ENCODE data around the gene CTNNA2. TPM values are rescaled to one million over a fixed set of nuclear protein-coding genes. Genes with fewer than 3 reads are reported as not detected.
A peak's percentile ranks its signal among the peaks of the same experiment; 100 is the strongest.

Gene CTNNA2
- 2.6 and 2.9 TPM in 2 replicates for total RNA-seq
- long read RNA-seq, partial matches to known transcripts: 1 of 3 reads
- long read RNA-seq, other reads (novel, unspliced or antisense): 2 of 3 reads

DNA sequence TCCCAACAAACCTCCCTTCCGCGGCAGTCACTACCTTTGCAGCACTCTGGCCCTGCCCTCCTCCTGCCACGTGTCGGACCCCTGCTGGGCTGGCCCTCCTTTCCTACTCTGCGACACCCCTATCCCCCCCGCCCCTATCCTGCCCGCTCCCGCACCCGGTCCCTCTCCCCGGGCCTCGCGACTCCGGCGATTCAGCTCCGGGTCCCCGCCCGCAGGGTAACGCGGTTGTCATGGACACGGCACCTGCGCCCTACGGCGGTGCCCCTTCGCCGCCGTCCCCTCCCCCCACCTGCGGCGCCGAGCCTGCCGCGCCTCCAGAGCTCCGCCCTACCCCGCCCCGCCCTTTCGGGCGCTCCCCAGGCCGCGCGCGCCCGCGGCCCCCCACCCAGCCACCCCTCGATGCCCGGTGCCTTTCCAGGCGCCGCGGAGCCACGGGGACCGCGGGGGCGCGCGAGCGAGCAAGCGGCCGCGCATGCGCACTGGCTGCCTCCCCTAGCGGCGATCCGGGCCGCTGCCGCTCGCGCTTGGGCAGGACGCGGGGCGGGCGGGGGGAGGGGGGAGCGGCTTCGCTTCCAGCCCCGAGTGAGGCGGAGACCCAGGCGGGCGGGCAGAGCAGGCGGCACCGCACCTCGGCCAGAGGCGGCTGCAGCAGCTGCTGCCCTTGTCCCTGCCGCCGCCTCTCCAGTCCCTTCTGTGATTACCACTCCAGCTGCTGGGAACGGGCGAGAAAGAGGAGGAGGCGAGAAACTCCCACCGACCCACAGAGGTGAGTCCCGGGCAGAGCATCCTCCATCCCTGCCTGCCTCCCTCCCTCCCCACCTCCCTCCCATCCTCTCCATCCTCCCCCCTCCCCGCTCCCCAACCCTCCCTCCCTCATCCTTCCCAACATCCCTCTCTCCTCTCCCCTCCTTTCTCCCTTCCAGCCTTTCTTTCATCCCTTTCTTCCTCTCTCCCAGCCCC, at the start of gene CTNNA2:
Gene CTNNA2, plus strand, starts transcription at position 610 of the 960 bp plus-strand sequence.
- Mint-ChIP-seq H3K9me3 (no peaks in the 10 kb centered on the region), H3K36me3 (ENCODE audit: low read depth) (no peaks in the 10 kb centered on the region), H3K27ac (ENCODE audit: unreplicated experiment) (no peak within 1 kb of the TSS), H3K4me3 (peak within 1 kb of the TSS; percentile 87), H3K27me3 (ENCODE audit: low read depth) (peaks cover 78% of the 10 kb centered on the region), H3K4me1 (peaks cover 10% of the 10 kb centered on the region)
- DNase-seq (ENCODE audit: low read depth, low spot score): peak; percentile 63
- peak; percentile 62 for TF ChIP-seq CTCF (conservative IDR thresholded peaks at IDR 0.05)

GRCh38 chr2:79487399-79487798, 25.5 kb upstream of the CTNNA2 start:
- no peak for DNase-seq (ENCODE audit: low read depth, low spot score)
- H3K36me3 Mint-ChIP-seq (ENCODE audit: low read depth): no peaks in the 10 kb centered on the region
- H3K27me3 Mint-ChIP-seq (ENCODE audit: low read depth): no peaks in the 10 kb centered on the region
- peaks cover 5% of the 10 kb centered on the region for H3K9me3 Mint-ChIP-seq
- H3K4me1 Mint-ChIP-seq: no peaks in the 10 kb centered on the region
- no peak overlapping the region for H3K27ac Mint-ChIP-seq (ENCODE audit: unreplicated experiment)
- no peak overlapping the region for H3K4me3 Mint-ChIP-seq
- no peak for TF ChIP-seq CTCF (conservative IDR thresholded peaks at IDR 0.05)

DNA sequence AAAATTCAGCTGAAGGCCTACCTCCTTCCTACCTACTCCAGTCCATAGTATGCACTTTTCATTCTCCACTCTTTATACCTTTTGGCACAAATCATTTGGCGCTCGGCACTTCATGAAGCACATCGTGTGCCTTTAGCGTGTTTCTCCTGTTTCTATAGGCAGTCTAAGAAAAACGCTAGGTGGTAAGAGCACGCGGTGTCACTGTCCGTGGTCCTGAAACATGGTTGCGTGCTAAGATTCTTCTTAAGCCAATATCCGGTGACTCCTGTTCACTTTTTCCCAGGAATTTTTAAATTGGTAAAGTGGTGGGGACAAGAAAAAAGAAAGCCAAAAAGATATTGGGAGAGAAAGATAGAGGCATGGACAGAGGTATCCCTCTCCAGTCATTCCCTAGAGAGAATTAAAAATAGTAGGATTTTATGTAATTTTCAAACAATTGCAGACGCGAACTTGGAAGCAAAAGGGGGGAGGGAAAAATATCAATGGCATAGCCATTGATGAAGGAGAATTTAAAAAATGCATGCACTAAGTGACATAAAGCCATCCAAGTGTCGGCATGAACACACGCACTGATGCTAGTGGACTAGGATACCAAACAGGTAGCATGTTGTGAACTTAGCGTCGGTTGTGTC, 1.4 kb upstream of the CTNNA2 start:
- Mint-ChIP-seq H3K4me1 (peaks cover 10% of the 10 kb centered on the region), H3K9me3 (no peaks in the 10 kb centered on the region), H3K27me3 (ENCODE audit: low read depth) (peaks cover 81% of the 10 kb centered on the region), H3K4me3 (peak overlapping the region; percentile 78), H3K27ac (ENCODE audit: unreplicated experiment) (no peak overlapping the region), H3K36me3 (ENCODE audit: low read depth) (no peaks in the 10 kb centered on the region)
- no peak for TF ChIP-seq CTCF (conservative IDR thresholded peaks at IDR 0.05)
- peak; percentile 68 for DNase-seq (ENCODE audit: low read depth, low spot score)

DNA sequence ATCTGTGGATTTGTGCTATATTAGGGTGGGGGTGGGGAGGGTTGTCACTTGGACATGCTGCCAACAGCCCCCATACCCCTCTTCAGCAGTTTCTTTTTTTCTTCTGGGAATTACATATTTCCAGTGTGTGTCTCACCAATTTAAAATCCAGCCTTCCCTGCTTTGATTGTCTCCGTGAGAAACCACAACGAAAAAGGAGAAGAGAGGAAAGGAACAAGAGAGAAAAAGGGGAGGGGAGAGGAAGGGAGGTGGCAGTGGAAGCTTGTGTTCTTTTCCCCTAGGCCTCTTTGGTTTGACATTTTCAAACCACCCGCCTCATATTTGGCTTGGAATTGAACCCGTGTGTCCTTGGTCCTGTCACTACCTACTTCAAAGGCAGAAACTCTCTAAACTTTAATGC, 860 bp downstream of the CTNNA2 start:
- Mint-ChIP-seq H3K4me1 (peaks cover 10% of the 10 kb centered on the region), H3K9me3 (no peaks in the 10 kb centered on the region), H3K36me3 (ENCODE audit: low read depth) (no peaks in the 10 kb centered on the region), H3K4me3 (peak overlapping the region; percentile 87), H3K27me3 (ENCODE audit: low read depth) (peaks cover 76% of the 10 kb centered on the region), H3K27ac (ENCODE audit: unreplicated experiment) (no peak overlapping the region)
- no peak for TF ChIP-seq CTCF (conservative IDR thresholded peaks at IDR 0.05)
- DNase-seq (ENCODE audit: low read depth, low spot score): no peak

DNA sequence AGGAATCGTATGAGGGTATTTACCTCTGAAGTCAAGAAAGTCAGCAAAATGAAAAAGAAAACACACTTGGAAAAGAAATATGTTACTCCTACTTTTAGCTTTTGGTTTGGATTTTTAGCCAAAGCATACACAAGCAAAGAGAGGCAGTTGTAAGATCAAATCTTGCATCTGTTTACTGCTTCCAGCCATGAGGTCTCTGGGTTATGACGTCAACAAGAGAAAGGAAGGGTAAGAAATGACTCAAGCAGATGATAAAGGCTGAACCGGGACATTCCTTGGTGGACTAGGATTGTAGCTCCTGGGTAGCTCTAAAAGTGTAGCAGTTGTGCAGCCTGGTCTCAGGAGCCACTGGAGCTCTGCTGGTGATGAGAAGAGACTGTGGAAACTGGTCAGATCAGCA, 16.8 kb downstream of the CTNNA2 start:
- H3K27ac Mint-ChIP-seq (ENCODE audit: unreplicated experiment): no peak overlapping the region
- H3K4me3 Mint-ChIP-seq: no peak overlapping the region
- no peaks in the 10 kb centered on the region for H3K4me1 Mint-ChIP-seq
- TF ChIP-seq CTCF (conservative IDR thresholded peaks at IDR 0.05): no peak
- no peaks in the 10 kb centered on the region for H3K9me3 Mint-ChIP-seq
- H3K36me3 Mint-ChIP-seq (ENCODE audit: low read depth): no peaks in the 10 kb centered on the region
- DNase-seq (ENCODE audit: low read depth, low spot score): no peak
- no peaks in the 10 kb centered on the region for H3K27me3 Mint-ChIP-seq (ENCODE audit: low read depth)
